Tibial artery (tissue), 4 donors: Measurements from ENCODE around the gene MINK1.
"Not testable (repeated sequence)": the region's sequence is repeated elsewhere in the genome, so short reads cannot be mapped to it uniquely, and the experiment has no call there.

ENCODE experiments used
- DNase-seq, 2 donors: peaks; one replicate each; pipeline ENCODE4 v3.0.0-alpha.2; 2019
- H3K27ac ChIP-seq, 2 donors: fragments of 200-600 bp; sonication (generic) in 1 of 2; 1 replicate in 1 of 2; 2 replicates in 1 of 2; pipeline ENCODE4 v1.5.1; 2018 to 2019; ENCODE audit warnings: mild to moderate bottlenecking in 1 of 2
- H3K27me3 ChIP-seq, 2 donors: fragments of 200-600 bp; sonication (generic) in 1 of 2; one replicate each; pipeline versions ENCODE4 v1.5.1 to v1.6.0; 2016 to 2019
- H3K36me3 ChIP-seq, 3 donors: fragments of 200-600 bp; sonication (generic) in 2 of 3; one replicate each; pipeline ENCODE4 v1.5.1; 2016 to 2019; ENCODE audit warnings: mild to moderate bottlenecking in 2 of 3
- H3K4me1 ChIP-seq, 4 donors: fragments of 200-600 bp; sonication (generic) in 2 of 4; 1 replicate in 3 of 4; 2 replicates in 1 of 4; pipeline ENCODE4 v1.5.1; 2016 to 2019
- H3K4me3 ChIP-seq, 2 donors: fragments of 200-600 bp; sonication (generic) in 1 of 2; 1 replicate in 1 of 2; 2 replicates in 1 of 2; pipeline ENCODE4 v1.5.1; 2018 to 2019; ENCODE audit warnings: mild to moderate bottlenecking in 2 of 2
- H3K9me3 ChIP-seq, 3 donors: fragments of 200-600 bp; sonication (generic) in 1 of 3; one replicate each; pipeline ENCODE4 v1.5.1; 2016 to 2019
- CTCF ChIP-seq, 2 experiments: fragments of 200-600 bp in 1 of 2; fragments of 450-650 bp in 1 of 2; IDR thresholded peaks; one replicate each; pipeline ENCODE4 v1.5.1; 2017 to 2019; ENCODE audit warnings: antibody characterized with exemption in 2 of 2, mild to moderate bottlenecking in 1 of 2, moderate library complexity in 1 of 2
- intact Hi-C: fragments of 100-400 bp; cut with DNase I; formaldehyde crosslinking; loops from one replicate; pipeline ENCODE4 v1.15.0; 2023; ENCODE audit warnings: low total_unique reads

Gene MINK1

GRCh38 chr17:4900231-4901107 is 67.3 kb downstream of the MINK1 start:
- H3K4me1 ChIP-seq, result peaks cover 0 to 45% (median 20%) of the 10 kb centered on the region in 4 donors
- H3K9me3 ChIP-seq, result no peaks in the 10 kb centered on the region
- H3K4me3 ChIP-seq, result peak overlapping the region; percentile 49 to 59
- H3K36me3 ChIP-seq, result peaks cover 14 to 23% (median 19%) of the 10 kb centered on the region in 3 donors
- H3K27me3 ChIP-seq, result peaks cover 0 to 41% of the 10 kb centered on the region in 2 donors
- H3K27ac ChIP-seq, result peak overlapping the region in 1 of 2 donors; percentile 33
- no peak for TF ChIP-seq CTCF (IDR thresholded peaks at IDR 0.05)
- intact Hi-C loops, result no loop called here
- DNase-seq, result no peak

GRCh38 chr17:4901108-4901647 is 68.0 kb downstream of the MINK1 start:
- Histone ChIP-seq H3K4me3 (peak overlapping the region in 1 of 2 donors; percentile 27), H3K27me3 (peaks cover 0 to 41% of the 10 kb centered on the region in 2 donors), H3K4me1 (peaks cover 0 to 45% (median 20%) of the 10 kb centered on the region in 4 donors), H3K36me3 (peaks cover 8 to 16% (median 11%) of the 10 kb centered on the region in 3 donors), H3K9me3 (no peaks in the 10 kb centered on the region), H3K27ac (no peak overlapping the region)
- no peak for TF ChIP-seq CTCF (IDR thresholded peaks at IDR 0.05)
- DNase-seq, result no peak
- intact Hi-C loops, result no loop called here

DNA sequence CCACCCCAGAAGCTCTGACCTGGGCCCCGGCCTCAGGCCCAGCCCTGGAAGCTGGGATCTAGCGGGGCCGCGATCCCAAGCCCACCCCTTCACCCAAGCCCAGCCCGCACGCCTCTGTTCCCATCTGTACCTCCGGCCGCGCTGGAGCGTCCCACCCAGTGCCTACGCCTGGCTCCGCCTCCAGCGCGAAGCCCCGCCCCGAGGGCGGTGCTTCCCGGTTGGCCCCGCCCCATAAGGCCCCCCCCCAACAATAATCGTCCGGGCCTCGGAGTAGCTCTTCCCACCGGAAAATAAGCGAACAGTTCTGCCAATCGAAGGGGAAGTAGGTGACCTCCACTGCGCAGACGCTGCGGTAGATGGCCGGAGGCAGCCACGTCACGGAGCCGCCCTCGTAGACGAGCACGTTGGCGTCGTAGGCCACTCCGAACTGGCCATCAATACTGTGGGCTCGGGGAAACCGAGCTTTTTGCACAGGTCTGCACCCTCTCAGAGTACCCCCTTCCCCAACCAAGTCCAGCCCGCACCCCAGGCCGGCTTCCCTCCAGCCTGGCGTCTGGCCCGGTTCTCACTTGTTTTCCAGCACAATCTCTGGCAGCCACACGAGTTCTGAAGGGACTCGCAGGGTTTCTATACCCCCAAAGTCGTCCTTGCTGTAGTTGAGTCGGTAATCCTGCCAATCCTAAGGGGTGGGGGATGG is 68.7 kb downstream of the MINK1 start:
- intact Hi-C loops, result no loop called here
- no peak for TF ChIP-seq CTCF (IDR thresholded peaks at IDR 0.05)
- Histone ChIP-seq H3K27me3 (peaks cover 0 to 41% of the 10 kb centered on the region in 2 donors), H3K9me3 (no peaks in the 10 kb centered on the region), H3K4me1 (peaks cover 0 to 45% (median 20%) of the 10 kb centered on the region in 4 donors), H3K4me3 (no peak overlapping the region), H3K36me3 (peaks cover 2 to 10% (median 5%) of the 10 kb centered on the region in 3 donors), H3K27ac (no peak overlapping the region)
- no peak for DNase-seq

- H3K4me1 ChIP-seq, result peaks cover 0 to 45% (median 20%) of the 10 kb centered on the region in 4 donors
- no peaks in the 10 kb centered on the region for H3K9me3 ChIP-seq
- H3K27me3 ChIP-seq, result peaks cover 0 to 41% of the 10 kb centered on the region in 2 donors
- no peak for TF ChIP-seq CTCF (IDR thresholded peaks at IDR 0.05)
- DNase-seq, result no peak
- no peak overlapping the region for H3K27ac ChIP-seq
- H3K36me3 ChIP-seq, result peaks cover 0 to 2% (median 0%) of the 10 kb centered on the region in 3 donors
- H3K4me3 ChIP-seq, result no peak overlapping the region
- intact Hi-C loops, result no loop called here
Measured at GRCh38 chr17:4902540-4902939, 69.4 kb downstream of the MINK1 start.

- peak; percentile 67 to 70 for TF ChIP-seq CTCF (IDR thresholded peaks at IDR 0.05)
- Histone ChIP-seq H3K27ac (no peak within 1 kb of the TSS), H3K4me1 (peaks cover 0 to 47% (median 20%) of the 10 kb centered on the region in 4 donors), H3K36me3 (no peaks in the 10 kb centered on the region), H3K4me3 (no peak within 1 kb of the TSS), H3K9me3 (no peaks in the 10 kb centered on the region), H3K27me3 (peaks cover 0 to 41% of the 10 kb centered on the region in 2 donors)
- intact Hi-C loops, result no loop called here
- peak in 1 of 2 donors; percentile 85 for DNase-seq
Measured at GRCh38 chr17:4903051-4903818, 70.1 kb downstream of the MINK1 start, which contains the start of gene CHRNE. Gene CHRNE (minus strand): TSS chr17:4903098. CDS start chr17:4903063, 35 bp downstream.

GRCh38 chr17:4906642-4907041 is 73.5 kb downstream of the MINK1 start:
- not testable (repeated sequence) for H3K27me3 ChIP-seq, H3K36me3 ChIP-seq, H3K4me3 ChIP-seq, H3K27ac ChIP-seq, DNase-seq, H3K9me3 ChIP-seq
- H3K4me1 ChIP-seq, result peaks cover 0 to 31% (median 4%) of the 10 kb centered on the region in 4 donors
- intact Hi-C loops, result loop anchor here (5.0 kb wide), 1 partner anchor 156 kb away; no protein-coding TSS in a partner anchor
